ENCODE measurements around the gene VIPR2.
"Not testable (repeated sequence)": the region's sequence is repeated elsewhere in the genome, so short reads cannot be mapped to it uniquely, and the experiment has no call there.

Gene VIPR2

GRCh38 chr7:159004411-159004810 is 140.3 kb downstream of the VIPR2 start:
- peak; percentile 26 for DNase-seq

- DNase-seq, result no peak
Measured at GRCh38 chr7:159001811-159002210, 142.9 kb downstream of the VIPR2 start.

GRCh38 chr7:159000859-159001435 is 143.7 kb downstream of the VIPR2 start:
- DNase-seq, result no peak

GRCh38 chr7:159000070-159000469 is 144.6 kb downstream of the VIPR2 start:
- no peak for DNase-seq

- DNase-seq, result no peak
Measured at GRCh38 chr7:158999496-158999895, 145.2 kb downstream of the VIPR2 start.

GRCh38 chr7:158998261-158998660 is 146.4 kb downstream of the VIPR2 start:
- DNase-seq, result not testable (repeated sequence)

- DNase-seq, result no peak
Measured at GRCh38 chr7:158997471-158997870, 147.2 kb downstream of the VIPR2 start.

GRCh38 chr7:158997110-158997453 is 147.6 kb downstream of the VIPR2 start:
- DNase-seq, result no peak

- DNase-seq, result no peak
Measured at GRCh38 chr7:158996214-158997109, 148.2 kb downstream of the VIPR2 start.

GRCh38 chr7:158995514-158995913 is 149.2 kb downstream of the VIPR2 start:
- no peak for DNase-seq

- DNase-seq, result no peak
Measured at GRCh38 chr7:158994687-158995086, 150.0 kb downstream of the VIPR2 start.

GRCh38 chr7:158993591-158993990 is 151.1 kb downstream of the VIPR2 start:
- no peak for DNase-seq

- no peak for DNase-seq
Measured at GRCh38 chr7:158992759-158993158, 151.9 kb downstream of the VIPR2 start.

GRCh38 chr7:158991824-158992621 is 152.6 kb downstream of the VIPR2 start:
- DNase-seq, result no peak

- DNase-seq, result no peak
Measured at GRCh38 chr7:158988996-158989395, 155.7 kb downstream of the VIPR2 start.

- DNase-seq, result no peak
Measured at GRCh38 chr7:158988302-158988862, 156.3 kb downstream of the VIPR2 start.

- DNase-seq, result no peak
Measured at GRCh38 chr7:158987691-158988090, 157.0 kb downstream of the VIPR2 start.

GRCh38 chr7:158985583-158985982 is 159.1 kb downstream of the VIPR2 start:
- no peak for DNase-seq

GRCh38 chr7:158984007-158984406 is 160.7 kb downstream of the VIPR2 start:
- DNase-seq, result not testable (repeated sequence)

GRCh38 chr7:158982080-158982479 is 162.6 kb downstream of the VIPR2 start:
- not testable (repeated sequence) for DNase-seq

- no peak for DNase-seq
Measured at GRCh38 chr7:158979635-158980351, 164.9 kb downstream of the VIPR2 start.

- no peak for DNase-seq
Measured at GRCh38 chr7:158979023-158979529, 165.6 kb downstream of the VIPR2 start.

Measured in stimulated activated naive CD4-positive, alpha-beta T cell treated with Interleukin-2 at 50 U/mL for 16 hours (primary cell).